ENCODE measurements around the gene SPNS3. TPM values are rescaled to one million over a fixed set of nuclear protein-coding genes. Genes with fewer than 3 reads are reported as not detected.

The SPNS3 gene, protein sequence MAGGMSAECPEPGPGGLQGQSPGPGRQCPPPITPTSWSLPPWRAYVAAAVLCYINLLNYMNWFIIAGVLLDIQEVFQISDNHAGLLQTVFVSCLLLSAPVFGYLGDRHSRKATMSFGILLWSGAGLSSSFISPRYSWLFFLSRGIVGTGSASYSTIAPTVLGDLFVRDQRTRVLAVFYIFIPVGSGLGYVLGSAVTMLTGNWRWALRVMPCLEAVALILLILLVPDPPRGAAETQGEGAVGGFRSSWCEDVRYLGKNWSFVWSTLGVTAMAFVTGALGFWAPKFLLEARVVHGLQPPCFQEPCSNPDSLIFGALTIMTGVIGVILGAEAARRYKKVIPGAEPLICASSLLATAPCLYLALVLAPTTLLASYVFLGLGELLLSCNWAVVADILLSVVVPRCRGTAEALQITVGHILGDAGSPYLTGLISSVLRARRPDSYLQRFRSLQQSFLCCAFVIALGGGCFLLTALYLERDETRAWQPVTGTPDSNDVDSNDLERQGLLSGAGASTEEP
- 1 to 10 TPM; 1.6 to 5.7 (median 3.7) TPM for polyA plus RNA-seq (ENCODE audit: insufficient read length in 4 of 4)

DNA sequence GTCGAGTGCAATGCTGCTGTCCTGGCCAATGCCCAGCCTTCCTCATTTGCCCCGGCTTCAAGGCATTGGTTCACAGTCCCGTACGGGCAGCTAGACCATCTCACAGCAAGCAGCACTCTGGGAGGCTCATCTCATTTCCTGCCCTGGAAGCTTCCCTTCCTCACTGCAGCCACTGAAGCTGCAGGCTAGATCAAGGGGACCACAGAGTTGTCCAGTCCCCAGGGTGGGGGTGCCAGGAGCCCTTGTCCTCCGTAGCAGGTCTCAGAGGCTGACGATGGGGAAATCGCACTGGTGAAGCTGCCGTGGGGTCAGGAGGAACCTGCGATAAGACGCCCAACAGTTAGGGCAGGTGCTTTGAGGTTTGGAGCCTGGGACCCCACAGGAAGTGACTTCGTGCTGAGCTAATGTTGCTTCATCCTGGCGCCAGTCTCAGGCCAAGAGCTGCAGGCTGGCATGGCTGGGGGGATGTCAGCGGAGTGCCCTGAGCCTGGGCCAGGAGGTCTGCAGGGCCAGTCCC lies at the start of gene SPNS3:
Gene SPNS3, plus strand, starts transcription at position 426 of the 517 bp plus-strand sequence. Its CDS starts 28 bp downstream, at position 454.
- no peak for DNase-seq (ENCODE audit: low read depth in 4 of 4, low spot score in 2 of 4)

DNA sequence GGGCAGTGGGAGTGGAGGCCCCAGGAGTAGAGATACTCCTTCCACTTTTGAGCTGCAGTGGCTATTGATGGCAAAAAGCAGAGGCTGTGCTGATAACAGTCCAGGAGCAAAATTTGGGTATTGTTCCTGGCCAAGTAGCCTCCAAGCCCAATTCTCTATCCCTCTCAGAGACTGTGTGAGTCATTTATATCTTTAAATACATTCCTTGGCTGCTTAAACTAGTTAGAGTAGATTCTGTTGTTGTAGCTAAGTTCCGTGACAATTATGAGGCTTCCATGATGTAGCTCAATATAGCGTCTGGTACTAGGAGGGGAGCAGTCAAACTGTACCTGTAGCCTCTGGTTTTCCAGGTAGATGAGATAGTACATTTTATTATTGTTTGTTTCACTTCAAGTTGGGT lies 47.3 kb upstream of the SPNS3 start:
- no peak for DNase-seq (ENCODE audit: low read depth in 4 of 4, low spot score in 2 of 4)

DNA sequence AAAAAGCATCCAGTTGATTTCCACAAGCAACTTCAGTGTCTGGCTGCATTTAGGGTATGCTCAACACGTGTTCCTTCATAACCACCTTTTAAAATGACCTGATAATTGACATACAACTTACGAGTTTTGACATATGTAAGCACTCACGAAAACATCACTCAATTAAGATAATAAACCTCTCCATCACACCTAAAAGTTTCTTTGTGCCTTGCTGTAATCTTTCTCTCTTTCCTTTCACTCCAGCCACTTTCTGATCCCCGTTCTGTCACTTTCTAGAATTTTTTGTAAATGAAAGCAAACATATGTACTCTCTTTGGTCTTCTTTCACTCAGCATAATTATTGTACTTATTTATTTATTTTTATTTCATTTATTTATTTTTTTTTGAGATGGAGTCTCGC lies 46.6 kb upstream of the SPNS3 start:
- DNase-seq (ENCODE audit: low read depth in 4 of 4, low spot score in 2 of 4), result no peak

DNA sequence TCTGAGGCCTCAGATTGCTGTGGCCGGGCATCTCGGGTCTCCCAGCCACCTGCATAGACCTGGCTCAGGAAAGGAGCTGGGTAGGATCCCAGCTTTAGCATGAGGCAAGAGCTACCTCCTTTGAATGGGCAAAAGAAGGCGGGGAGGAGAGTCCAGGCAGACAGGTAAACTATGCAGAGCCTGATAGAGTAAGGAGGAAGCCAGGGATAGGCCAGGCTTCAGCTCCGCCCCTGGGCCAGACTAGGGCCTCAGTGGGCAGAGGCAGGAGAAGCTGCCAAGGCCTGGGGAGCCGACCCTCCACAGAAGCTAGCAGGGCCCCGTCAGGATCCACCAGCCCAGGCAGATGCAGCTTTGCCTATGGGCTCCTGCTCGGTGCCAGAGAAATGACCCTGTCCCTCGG lies 44.7 kb upstream of the SPNS3 start:
- no peak for DNase-seq (ENCODE audit: low read depth in 4 of 4, low spot score in 2 of 4)

DNA sequence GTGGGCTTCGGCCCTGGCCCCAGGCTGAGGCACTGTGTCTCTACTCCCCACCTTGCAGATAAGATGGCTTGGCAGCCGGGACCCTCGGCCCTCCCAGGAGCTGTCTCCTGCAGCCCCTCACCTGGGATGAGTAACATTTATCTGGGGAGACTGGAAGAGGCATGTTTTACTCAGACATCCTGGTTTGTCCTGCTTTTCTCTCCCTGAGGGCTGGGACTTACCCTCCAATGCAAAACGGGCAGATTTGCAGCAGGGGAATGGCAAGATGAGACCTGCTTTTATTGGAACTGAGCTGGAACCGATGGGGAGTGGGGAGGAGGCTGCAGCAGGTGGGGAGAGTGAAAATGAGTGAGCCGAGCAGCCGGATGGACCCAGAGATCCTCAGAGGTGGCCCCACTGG lies 39.9 kb upstream of the SPNS3 start:
- DNase-seq (ENCODE audit: low read depth in 4 of 4, low spot score in 2 of 4), result no peak

DNA sequence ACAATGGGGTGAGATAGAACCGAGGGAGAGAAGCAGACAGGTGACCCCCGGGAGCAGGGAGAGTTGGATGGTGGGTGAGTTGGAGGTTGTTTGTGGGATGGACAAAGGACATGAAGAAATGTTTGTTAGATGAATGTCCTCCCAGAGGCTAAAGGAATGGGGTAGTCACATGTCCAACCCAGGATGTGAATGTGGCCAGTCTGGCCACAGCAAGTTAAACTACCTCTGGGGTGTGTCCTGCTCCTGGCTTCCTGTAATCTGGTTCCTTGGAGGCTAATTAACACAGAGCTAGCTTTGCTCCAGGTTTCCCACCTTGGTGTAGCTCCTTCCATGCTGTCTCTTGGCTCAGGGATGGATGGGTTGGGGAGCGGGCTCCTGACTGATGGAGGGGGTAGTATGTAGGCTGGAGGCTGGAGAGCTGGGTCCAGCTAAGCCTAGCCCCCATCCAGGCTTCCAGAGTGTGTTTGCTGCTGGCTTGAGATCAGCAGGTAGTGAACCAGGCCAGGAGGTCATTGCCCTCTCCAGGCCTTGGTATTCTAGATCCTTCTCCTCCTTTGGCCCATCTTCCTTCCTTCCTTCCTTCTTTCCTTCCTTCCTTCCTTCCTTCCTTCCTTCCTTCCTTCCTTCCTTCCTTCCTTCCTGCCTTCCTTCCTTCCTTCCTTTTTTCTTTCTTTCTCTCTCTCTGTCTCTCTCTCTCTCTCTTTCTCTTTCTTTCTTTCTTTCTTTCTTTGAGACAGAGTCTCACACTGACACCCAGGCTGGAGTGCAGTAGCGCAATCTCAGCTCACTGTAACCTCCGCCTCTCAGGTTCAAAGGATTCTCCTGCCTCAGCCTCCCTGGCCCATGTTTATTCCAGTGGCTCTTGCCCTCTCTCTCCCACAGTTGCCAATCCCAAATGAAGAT lies 39.3 kb upstream of the SPNS3 start:
- no peak for DNase-seq (ENCODE audit: low read depth in 4 of 4, low spot score in 2 of 4)

DNA sequence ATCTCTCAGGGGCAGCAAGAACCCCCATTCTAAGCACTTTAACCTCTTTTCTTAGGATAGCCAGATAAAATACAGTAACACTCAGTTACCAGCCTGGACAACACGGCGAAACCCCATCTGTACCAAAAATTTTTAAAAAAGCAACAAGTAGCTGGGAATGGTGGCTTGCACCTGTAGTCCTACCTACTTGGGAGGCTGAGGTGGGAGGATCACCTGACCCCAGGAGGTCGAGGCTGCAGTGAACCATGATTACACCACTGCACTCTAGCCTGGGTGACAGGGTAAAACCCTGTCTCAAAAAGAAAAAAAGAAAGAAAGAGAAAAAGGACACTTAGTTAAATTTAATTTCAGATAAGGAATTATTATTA lies 38.6 kb upstream of the SPNS3 start:
- no peak for DNase-seq (ENCODE audit: low read depth in 4 of 4, low spot score in 2 of 4)

DNA sequence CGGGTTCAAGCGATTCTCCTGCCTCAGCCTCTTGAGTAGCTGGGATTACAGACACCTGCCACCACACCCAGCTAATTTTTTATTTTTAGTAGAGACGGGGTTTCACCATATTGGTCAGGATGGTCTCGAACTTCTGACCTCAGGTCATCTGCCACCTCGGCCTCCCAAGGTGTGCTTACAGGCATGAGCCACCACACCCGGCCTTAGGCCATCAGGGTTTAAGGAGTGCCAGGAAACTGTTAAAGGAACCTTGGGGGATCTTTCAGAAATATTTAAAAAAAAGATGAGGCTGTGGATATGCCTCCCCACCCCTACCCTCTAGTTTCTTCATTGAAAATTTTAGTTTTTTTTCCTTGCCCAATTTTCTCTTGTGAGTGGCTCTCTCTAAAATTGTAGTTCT lies 35.9 kb upstream of the SPNS3 start:
- DNase-seq (ENCODE audit: low read depth in 4 of 4, low spot score in 2 of 4), result no peak

DNA sequence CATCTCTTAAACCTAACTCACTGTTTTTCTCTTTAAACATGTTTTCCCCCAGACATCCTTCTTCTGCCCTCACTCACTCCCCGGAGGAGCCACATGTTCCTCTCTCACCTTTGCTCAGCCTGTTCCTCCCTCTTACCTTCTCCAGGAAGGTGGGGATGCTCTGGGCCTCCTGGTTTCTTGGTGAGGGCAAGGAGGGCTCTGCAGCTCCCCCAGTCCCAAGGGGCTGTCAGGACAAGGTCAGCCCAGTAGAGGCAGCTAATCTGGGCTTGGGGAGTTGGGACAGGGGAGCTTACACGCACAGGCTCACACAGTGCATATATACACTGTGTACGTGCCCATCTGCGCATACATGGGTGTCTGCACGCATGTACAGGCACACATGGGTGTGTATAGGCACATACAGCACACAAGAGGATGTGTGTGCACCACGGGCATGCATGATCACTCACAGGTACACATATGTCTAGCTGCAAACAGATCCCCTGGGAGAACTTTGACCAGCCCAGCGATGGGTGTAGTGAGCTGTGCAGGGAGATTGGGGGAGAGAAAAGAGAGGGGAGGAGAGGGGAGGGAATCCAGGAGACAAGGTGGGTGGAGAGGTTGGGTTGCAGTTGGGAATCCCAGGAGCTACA lies 28.6 kb upstream of the SPNS3 start:
- DNase-seq (ENCODE audit: low read depth in 4 of 4, low spot score in 2 of 4), result no peak

DNA sequence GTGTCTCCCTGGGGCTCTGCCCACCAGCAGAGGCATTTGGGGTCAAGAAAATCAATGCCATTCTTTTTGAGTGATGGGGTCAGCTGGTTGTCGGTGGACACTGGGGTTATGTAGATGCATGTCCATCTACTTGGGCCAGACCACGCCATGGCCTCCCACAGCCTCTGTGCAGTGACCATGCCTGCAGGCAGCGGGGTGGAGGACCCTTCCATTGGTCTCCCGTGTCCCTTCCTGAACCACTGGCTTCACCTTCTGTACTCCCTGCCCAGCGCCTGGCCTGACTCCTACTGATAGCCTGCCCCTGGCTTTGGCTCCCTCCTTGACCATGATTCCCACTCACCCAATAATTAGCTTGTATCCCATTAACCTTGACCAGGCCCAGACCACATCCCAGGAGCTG lies 28.0 kb upstream of the SPNS3 start:
- no peak for DNase-seq (ENCODE audit: low read depth in 4 of 4, low spot score in 2 of 4)

DNA sequence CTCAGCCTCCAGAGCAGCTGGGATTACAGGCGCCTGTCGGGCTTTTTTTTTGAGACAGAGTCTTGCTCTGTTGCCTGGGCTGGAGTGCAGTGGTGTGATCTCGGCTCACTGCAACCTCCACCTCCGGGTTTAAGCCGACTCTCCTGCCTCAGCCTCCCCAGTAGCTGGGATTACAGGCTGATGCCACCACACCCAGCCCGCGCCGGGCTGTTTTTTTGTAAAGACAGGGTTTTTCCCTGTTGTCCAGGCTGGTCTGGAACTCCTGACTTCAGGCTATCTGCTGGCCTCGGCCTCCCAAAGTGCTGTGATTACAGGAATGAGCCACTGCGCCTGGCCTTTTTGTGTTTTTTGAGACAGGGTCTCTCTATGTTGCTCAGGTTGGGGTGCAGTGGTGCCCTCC lies 27.4 kb upstream of the SPNS3 start:
- DNase-seq (ENCODE audit: low read depth in 4 of 4, low spot score in 2 of 4), result no peak

DNA sequence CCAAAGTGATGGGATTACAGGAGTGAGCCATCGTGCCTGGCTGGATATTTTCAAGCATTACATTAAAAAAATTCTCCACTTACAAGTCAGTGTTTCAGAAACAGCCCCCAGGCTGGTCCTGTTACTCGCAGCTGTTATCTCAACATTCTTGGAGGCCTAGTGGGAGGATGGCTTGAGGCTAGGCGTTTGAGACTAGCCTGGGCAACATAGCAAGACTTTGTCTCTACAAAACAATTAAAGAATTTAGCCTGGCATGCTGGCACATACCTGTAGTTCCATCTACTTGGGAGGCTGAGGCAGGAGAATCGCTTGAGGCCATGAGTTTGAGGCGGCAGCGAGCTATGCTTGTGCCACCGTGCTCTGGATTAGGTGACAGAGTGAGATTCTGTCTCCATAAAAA lies 26.5 kb upstream of the SPNS3 start:
- DNase-seq (ENCODE audit: low read depth in 4 of 4, low spot score in 2 of 4), result no peak

DNA sequence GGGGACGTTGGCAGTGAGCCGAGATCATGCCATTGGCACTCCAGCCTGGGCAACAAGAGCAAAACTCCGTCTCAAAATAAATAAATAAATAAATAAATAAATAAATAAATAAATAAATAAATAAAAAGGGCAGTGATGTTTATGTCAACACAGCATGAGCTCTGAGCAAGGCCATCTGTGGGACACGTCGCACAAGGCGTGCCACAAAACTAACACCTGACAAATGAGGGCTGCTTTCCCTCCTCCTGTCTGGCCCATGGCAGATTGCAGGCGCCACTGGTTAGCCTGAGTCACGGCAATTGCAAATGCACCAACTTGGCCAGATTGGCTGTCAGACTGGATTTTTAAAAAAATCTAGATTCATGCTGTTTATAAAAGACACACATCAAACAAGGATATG lies 25.9 kb upstream of the SPNS3 start:
- no peak for DNase-seq (ENCODE audit: low read depth in 4 of 4, low spot score in 2 of 4)

DNA sequence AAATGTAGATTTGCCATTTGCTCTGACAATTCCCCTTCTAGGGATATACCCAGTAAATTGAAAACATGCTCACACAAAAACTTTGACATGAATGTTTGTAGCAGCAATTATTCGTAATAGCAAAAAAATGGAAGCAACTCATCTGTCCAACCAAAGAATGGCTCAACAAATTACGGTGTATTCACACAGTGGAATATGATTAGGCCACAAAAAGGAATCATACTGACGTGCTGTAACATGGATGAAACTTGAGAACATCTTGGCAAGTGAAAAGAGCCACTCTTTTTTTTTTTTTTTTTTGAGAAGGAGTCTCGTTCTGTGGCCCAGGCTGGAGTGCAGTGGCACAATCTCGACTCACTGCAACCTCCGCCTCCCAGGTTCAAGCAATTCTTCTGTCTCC lies 24.1 kb upstream of the SPNS3 start:
- no peak for DNase-seq (ENCODE audit: low read depth in 4 of 4, low spot score in 2 of 4)

DNA sequence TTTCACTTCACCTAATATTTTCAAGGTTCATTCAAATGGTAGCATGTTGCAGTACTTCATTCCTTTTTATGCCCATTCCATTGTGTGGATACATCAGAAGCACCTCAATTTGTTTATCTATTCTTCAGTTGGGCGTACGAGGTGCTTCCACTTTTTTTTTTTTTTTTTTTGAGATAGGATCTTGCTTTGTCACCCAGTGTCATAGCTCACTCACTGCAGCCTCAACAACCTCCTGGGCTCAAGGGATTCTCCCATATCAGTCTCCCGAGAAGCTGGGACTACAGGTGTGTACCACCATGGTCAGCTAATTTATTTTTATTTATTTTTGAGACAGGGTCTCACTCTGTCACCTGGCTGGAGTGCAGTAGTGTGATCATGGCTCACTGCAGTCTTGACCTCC lies 22.5 kb upstream of the SPNS3 start:
- DNase-seq (ENCODE audit: low read depth in 4 of 4, low spot score in 2 of 4), result no peak

DNA sequence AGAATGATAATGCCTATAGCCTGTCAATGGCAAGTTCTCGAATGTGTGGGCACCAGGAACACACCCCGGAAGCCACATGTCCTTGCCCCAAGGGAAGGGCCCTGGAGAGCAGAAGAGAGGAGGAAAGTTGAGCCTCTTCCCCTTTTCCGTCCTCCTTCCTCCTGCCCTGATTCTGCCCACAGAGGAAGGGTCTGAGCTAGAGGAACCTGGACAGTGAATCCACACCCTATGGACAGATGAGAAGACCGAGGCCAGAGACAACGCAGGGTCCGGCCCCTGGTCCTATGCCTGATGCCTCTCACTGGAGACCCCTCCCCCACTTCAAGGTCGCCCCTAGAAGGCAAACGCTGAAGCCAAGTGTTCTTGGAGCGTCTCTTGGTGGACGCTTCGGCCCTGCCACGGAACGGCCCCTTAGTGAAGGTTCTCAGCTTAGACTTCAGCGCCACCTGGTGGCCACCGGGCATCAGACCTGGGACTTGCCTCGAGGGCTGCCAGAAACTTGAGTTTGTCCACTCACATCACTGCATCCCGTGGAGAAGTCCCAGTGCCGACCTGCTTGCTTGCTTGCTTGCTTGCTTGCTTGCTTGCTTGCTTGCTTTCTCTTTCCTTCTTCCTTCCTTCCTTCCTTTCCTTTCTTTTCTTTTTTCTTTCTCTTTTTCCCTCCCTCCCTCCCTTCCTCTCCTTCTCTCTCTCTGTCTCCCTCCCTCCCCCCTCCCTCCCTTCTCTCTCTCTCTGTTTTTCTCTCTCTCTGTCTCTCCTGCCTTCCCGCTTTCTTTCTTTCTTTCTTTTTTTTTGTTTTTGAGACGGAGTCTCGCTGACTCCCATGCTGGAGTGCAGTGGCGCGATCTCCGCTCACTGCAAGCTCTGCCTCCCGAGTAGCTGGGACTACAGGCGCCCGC lies 20.6 kb upstream of the SPNS3 start:
- DNase-seq (ENCODE audit: low read depth in 4 of 4, low spot score in 2 of 4), result peak; percentile 64 to 88 (median 78)

DNA sequence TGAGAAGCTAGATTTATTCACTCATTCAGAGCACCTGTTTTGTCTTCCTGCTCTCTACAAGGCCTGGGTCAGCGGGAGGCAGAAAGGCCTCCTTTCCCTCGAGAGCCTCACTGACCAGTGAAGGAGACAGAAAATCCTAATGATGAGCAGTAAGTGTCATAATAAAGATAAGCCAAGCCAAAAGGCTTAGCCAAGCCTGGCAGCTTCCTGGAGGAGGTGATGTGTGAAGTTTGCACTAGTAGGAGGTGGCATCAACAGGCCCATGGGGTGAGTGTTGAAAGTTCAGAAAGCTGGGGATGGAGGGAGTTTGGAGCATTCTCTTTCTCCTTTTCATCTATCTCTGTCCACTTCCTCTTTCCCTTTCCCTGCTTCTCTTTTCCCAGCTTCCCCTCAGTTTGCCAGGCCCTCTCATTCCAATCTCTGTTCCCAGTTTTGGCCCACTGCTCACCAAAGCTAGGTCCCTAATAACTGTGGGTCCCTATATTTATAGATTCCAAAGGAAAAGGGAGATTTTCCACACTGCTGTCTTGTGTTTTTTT lies 16.5 kb upstream of the SPNS3 start:
- DNase-seq (ENCODE audit: low read depth in 4 of 4, low spot score in 2 of 4), result no peak

DNA sequence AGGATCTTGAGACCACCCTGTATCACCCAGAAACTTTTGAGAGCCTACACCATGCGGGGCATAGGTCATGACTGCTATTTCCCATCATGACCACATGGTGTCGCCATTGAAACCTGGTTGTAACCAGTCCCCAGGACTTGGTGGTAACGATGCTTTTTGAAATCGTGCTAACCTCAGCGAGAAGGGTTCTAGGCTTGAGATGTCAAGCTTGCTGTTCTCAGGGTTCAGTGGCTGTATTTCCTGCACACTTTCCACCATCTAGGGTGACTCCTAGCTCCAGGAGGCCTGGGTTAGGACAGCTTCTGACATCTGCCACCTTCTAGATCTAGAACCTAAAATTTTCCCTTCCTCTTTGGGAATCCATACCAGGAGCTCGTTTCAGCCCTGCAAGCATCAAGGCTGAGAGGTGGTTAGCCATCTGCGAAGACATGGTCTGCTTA lies 13.0 kb upstream of the SPNS3 start:
- peak; percentile 50 to 69 (median 62) for DNase-seq (ENCODE audit: low read depth in 4 of 4, low spot score in 2 of 4)

DNA sequence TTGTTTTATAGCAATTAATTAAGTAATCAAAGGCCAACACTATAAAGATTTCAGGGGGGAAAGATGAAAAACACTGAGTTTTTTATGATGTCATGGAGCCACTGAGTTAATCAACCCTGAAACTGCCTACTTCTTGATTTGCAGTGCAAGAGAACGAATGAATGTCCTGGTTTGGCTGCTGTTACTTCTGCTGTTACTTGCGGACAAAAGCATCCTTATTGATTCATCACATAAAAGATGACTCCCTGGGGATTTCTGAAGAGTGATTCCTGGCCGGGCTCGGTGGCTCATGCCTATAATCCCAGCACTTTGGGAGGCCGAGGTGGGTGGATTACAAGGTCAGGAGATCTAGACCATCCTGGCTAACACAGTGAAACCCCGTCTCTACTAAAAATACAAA lies 10.9 kb upstream of the SPNS3 start:
- DNase-seq (ENCODE audit: low read depth in 4 of 4, low spot score in 2 of 4), result no peak

DNA sequence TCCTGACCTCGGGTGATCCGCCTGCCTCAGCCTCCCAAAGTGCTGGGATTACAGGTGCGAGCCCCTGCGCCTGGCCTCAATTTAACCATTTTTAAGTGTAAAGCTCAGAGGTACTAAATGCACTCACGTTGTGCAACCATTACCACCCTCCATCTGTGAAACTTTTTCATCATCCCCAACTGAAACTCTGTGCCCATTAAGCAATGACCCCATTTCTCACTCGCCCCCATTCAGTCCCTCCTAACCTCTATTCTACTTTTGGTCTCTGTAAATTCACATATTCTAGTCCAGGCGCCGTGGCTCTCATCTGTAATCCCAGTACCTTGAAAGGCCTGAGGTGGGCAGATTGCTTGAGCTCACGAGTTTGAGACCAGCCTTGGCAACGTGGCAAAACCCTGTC lies 8.3 kb upstream of the SPNS3 start:
- no peak for DNase-seq (ENCODE audit: low read depth in 4 of 4, low spot score in 2 of 4)

All from left renal cortex interstitium (tissue), 4 donors.